Coronary artery (tissue), 2 donors: ENCODE measurements around the gene SEMA5A.

Experiments
- DNase-seq: peaks from one replicate; pipeline ENCODE4 v3.0.0-alpha.2; 2017; ENCODE audit warnings: low spot score
- H3K27ac ChIP-seq, 2 donors: fragments of 200-600 bp; sonication (generic); one replicate each; pipeline ENCODE4 v1.5.1; 2016 to 2019
- H3K4me3 ChIP-seq: fragments of 200-600 bp; sonication (generic); 2 replicates; pipeline ENCODE4 v1.5.1; 2016; ENCODE audit warnings: mild to moderate bottlenecking, moderate library complexity
- CTCF ChIP-seq: fragments of 200-600 bp; sonication (generic); IDR thresholded peaks from one replicate; pipeline ENCODE4 v1.5.1; 2019; ENCODE audit warnings: antibody characterized with exemption

The SEMA5A gene

GRCh38 chr5:9156282-9156681 is 389.6 kb downstream of the SEMA5A start:
- DNase-seq: no peak
- Histone ChIP-seq H3K4me3 (no peak overlapping the region), H3K27ac (no peak overlapping the region)
- no peak for TF ChIP-seq CTCF

- H3K27ac ChIP-seq: no peak overlapping the region
These were observed 394.0 kb downstream of the SEMA5A start for GRCh38 chr5:9151684-9152427.

GRCh38 chr5:9149988-9150387 is 395.9 kb downstream of the SEMA5A start:
- TF ChIP-seq CTCF: no peak
- no peak overlapping the region for H3K4me3 ChIP-seq

More at GRCh38 chr5:9151684-9152427, 394.0 kb downstream of the SEMA5A start:
- DNase-seq: no peak
- no peak for TF ChIP-seq CTCF
- H3K4me3 ChIP-seq: no peak overlapping the region

GRCh38 chr5:9148242-9148641 is 397.6 kb downstream of the SEMA5A start:
- TF ChIP-seq CTCF: no peak
- no peak overlapping the region for H3K27ac ChIP-seq
- no peak overlapping the region for H3K4me3 ChIP-seq
- no peak for DNase-seq

More at GRCh38 chr5:9149988-9150387, 395.9 kb downstream of the SEMA5A start:
- H3K27ac ChIP-seq: no peak overlapping the region
- no peak for DNase-seq

- DNase-seq: no peak
- Histone ChIP-seq H3K27ac (no peak overlapping the region), H3K4me3 (peak overlapping the region; percentile 22)
- no peak for TF ChIP-seq CTCF
These were observed 405.2 kb downstream of the SEMA5A start for GRCh38 chr5:9140711-9141110.

- H3K4me3 ChIP-seq: no peak overlapping the region
- H3K27ac ChIP-seq: no peak overlapping the region
- TF ChIP-seq CTCF: no peak
- no peak for DNase-seq
These were observed 405.7 kb downstream of the SEMA5A start for GRCh38 chr5:9140202-9140601.

- DNase-seq: no peak
- H3K4me3 ChIP-seq: no peak overlapping the region
- no peak for TF ChIP-seq CTCF
- no peak overlapping the region for H3K27ac ChIP-seq
These were observed 406.5 kb downstream of the SEMA5A start for GRCh38 chr5:9139344-9139743.
